Endothelial cell of umbilical vein (primary cell): ENCODE measurements around the gene AGAP9.
"Not testable (repeated sequence)": the region's sequence is repeated elsewhere in the genome, so short reads cannot be mapped to it uniquely, and the experiment has no call there.

Experiments used
- CTCF ChIP-seq, 2 donors: IDR thresholded peaks; 1 replicate in 1 of 2; 2 replicates in 1 of 2; pipeline ENCODE4 v1.5.1; 2011; ENCODE audit warnings: low read length in 2 of 2, mild to moderate bottlenecking in 2 of 2, moderate library complexity in 2 of 2, control low read depth in 1 of 2, inconsistent platforms in 1 of 2, low read depth in 1 of 2; ENCODE audit not compliant: insufficient read depth in 1 of 2; ENCODE audit errors: extremely low read depth in 1 of 2
- EZH2 ChIP-seq: IDR thresholded peaks from 2 replicates; pipeline ENCODE4 v1.6.1; 2012; ENCODE audit warnings: borderline replicate concordance, low read depth, mild to moderate bottlenecking, moderate library complexity, low read length, inconsistent platforms; ENCODE audit not compliant: severe bottlenecking
- FOS ChIP-seq: IDR thresholded peaks from 2 replicates; pipeline ENCODE4 v1.6.1; 2011; ENCODE audit warnings: mild to moderate bottlenecking, low read length, moderate library complexity, borderline replicate concordance; ENCODE audit not compliant: insufficient read depth
- GATA2 ChIP-seq: IDR thresholded peaks from 2 replicates; pipeline ENCODE4 v1.7.0; 2011; ENCODE audit warnings: low read depth, mild to moderate bottlenecking, moderate library complexity, mixed read lengths, low read length; ENCODE audit not compliant: insufficient read length, insufficient read depth
- MAX ChIP-seq: IDR thresholded peaks from 2 replicates; pipeline ENCODE4 v1.6.1; 2011; ENCODE audit not compliant: insufficient read depth, insufficient read length
- MYC ChIP-seq: IDR thresholded peaks from one replicate; pipeline ENCODE4 v1.6.1; 2011; ENCODE audit warnings: mild to moderate bottlenecking, low read depth, low read length
- POLR2A ChIP-seq: IDR thresholded peaks from 2 replicates; pipeline ENCODE4 v1.6.1; 2012; ENCODE audit warnings: low read depth, mild to moderate bottlenecking, control low read depth, low read length
- POLR2AphosphoS5 ChIP-seq: IDR thresholded peaks from 2 replicates; pipeline ENCODE4 v1.6.1; 2012; ENCODE audit warnings: low read depth, mild to moderate bottlenecking, control low read depth, low read length, moderate library complexity; ENCODE audit not compliant: insufficient read depth

- TF ChIP-seq CTCF (IDR thresholded peaks at IDR 0.05; ENCODE audit: extremely low read depth in 1 of 2, insufficient read depth in 1 of 2, low read depth in 1 of 2, low read length in 2 of 2); POLR2A; EZH2; POLR2AphosphoS5; GATA2; FOS; MYC; MAX: not testable (repeated sequence)
These were observed 34.7 kb upstream of the AGAP9 start for GRCh38 chr10:47558109-47558508.
